HEK293 (cell line): Measurements from ENCODE around the gene INSYN1.

Experiments
- CTCF ChIA-PET: fragments of 350-600 bp; formaldehyde crosslinking; extraction: SDS; loops from one replicate; lab custom pipeline; 2021; ENCODE audit warnings: antibody characterized with exemption; lab: Yijun Ruan, JAX
- POLR2A ChIA-PET: fragments of 300-600 bp; formaldehyde crosslinking; extraction: SDS; loops from one replicate; lab custom pipeline; 2020; ENCODE audit warnings: antibody characterized with exemption, inconsistent platforms; lab: Yijun Ruan, JAX
- H3K27ac ChIP-seq: fragments of 200-500 bp; sonication (Bioruptor generic); 2 replicates; pipeline ENCODE4 v1.5.1; 2014; ENCODE audit warnings: low read depth, low read length, control low read depth, inconsistent platforms; ENCODE audit errors: extremely low read depth
- H3K36me3 ChIP-seq, 2 experiments: fragments of 200-500 bp in 1 of 2; sonication (Bioruptor generic) in 1 of 2; 1 replicate in 1 of 2; 2 replicates in 1 of 2; pipeline ENCODE4 v1.5.1; 2014 to 2017; ENCODE audit warnings: inconsistent platforms in 2 of 2, low read length in 2 of 2; ENCODE audit not compliant: control insufficient read depth in 2 of 2, insufficient read depth in 1 of 2
- H3K4me1 ChIP-seq: fragments of 200-500 bp; sonication (Bioruptor generic); 2 replicates; pipeline ENCODE4 v1.5.1; 2014; ENCODE audit warnings: mild to moderate bottlenecking, low read length, inconsistent platforms; ENCODE audit not compliant: control insufficient read depth, insufficient read depth
- H3K4me3 ChIP-seq: 2 replicates; pipeline ENCODE4 v1.5.1; 2011; ENCODE audit warnings: low read depth, mild to moderate bottlenecking, control low read depth, low read length, moderate library complexity
- H3K9me3 ChIP-seq: fragments of 200-500 bp; sonication (Bioruptor generic); 2 replicates; pipeline ENCODE4 v1.5.1; 2014; ENCODE audit warnings: low read depth, low read length, inconsistent platforms; ENCODE audit not compliant: control insufficient read depth, insufficient read depth
- AEBP2 ChIP-seq: fragments of 450-650 bp; formaldehyde crosslinking; IDR thresholded peaks from 2 replicates; pipeline ENCODE4 v1.5.1; 2016; ENCODE audit warnings: missing biosample characterization, missing genetic modification characterization, borderline replicate concordance
- MZF1 ChIP-seq: fragments of 450-650 bp; formaldehyde crosslinking; IDR thresholded peaks from 2 replicates; pipeline ENCODE4 v1.5.1; 2017; ENCODE audit warnings: missing biosample characterization, missing genetic modification characterization, borderline replicate concordance
- OVOL3 ChIP-seq: fragments of 450-650 bp; formaldehyde crosslinking; IDR thresholded peaks from 2 replicates; pipeline ENCODE4 v1.5.1; 2016; ENCODE audit warnings: missing biosample characterization, missing genetic modification characterization
- ZBTB8A ChIP-seq: fragments of 450-650 bp; formaldehyde crosslinking; IDR thresholded peaks from 2 replicates; pipeline ENCODE4 v1.5.1; 2016; ENCODE audit warnings: missing biosample characterization, missing genetic modification characterization
- ZNF132 ChIP-seq: fragments of 450-650 bp; formaldehyde crosslinking; IDR thresholded peaks from 2 replicates; pipeline ENCODE4 v1.5.1; 2017; ENCODE audit warnings: missing biosample characterization, missing genetic modification characterization, borderline replicate concordance
- ZNF19 ChIP-seq: fragments of 450-650 bp; formaldehyde crosslinking; IDR thresholded peaks from 2 replicates; pipeline ENCODE4; 2016; ENCODE audit warnings: missing biosample characterization, missing genetic modification characterization, low read depth
- ZNF248 ChIP-seq: fragments of 450-650 bp; formaldehyde crosslinking; IDR thresholded peaks from 2 replicates; pipeline ENCODE4 v1.5.1; 2017; ENCODE audit warnings: missing biosample characterization, missing genetic modification characterization
- ZNF274 ChIP-seq, 2 experiments: fragments of 200-500 bp in 1 of 2; fragments of 450-650 bp in 1 of 2; sonication (Bioruptor generic) in 1 of 2; formaldehyde crosslinking in 1 of 2; IDR thresholded peaks; 2 replicates each; pipeline versions ENCODE4 v1.5.1 to v1.6.1; 2014 to 2016; ENCODE audit warnings: borderline replicate concordance in 1 of 2, inconsistent platforms in 1 of 2, low read length in 1 of 2, missing biosample characterization in 1 of 2, missing genetic modification characterization in 1 of 2
- ZNF311 ChIP-seq: fragments of 450-650 bp; formaldehyde crosslinking; IDR thresholded peaks from 2 replicates; pipeline ENCODE4 v1.5.1; 2017; ENCODE audit warnings: missing biosample characterization, missing genetic modification characterization, borderline replicate concordance
- ZNF423 ChIP-seq: fragments of 450-650 bp; formaldehyde crosslinking; IDR thresholded peaks from 2 replicates; pipeline ENCODE4 v1.5.1; 2016; ENCODE audit warnings: missing biosample characterization, missing genetic modification characterization
- ZNF433 ChIP-seq: fragments of 450-650 bp; formaldehyde crosslinking; IDR thresholded peaks from 2 replicates; pipeline ENCODE4 v1.5.1; 2016; ENCODE audit warnings: missing biosample characterization, missing genetic modification characterization, low read depth
- ZNF48 ChIP-seq: fragments of 450-650 bp; formaldehyde crosslinking; IDR thresholded peaks from 2 replicates; pipeline ENCODE4 v1.5.1; 2016; ENCODE audit warnings: missing biosample characterization, missing genetic modification characterization
- ZNF514 ChIP-seq: fragments of 450-650 bp; formaldehyde crosslinking; IDR thresholded peaks from 2 replicates; pipeline ENCODE4 v1.5.1; 2016; ENCODE audit warnings: missing biosample characterization, missing genetic modification characterization
- ZNF621 ChIP-seq: fragments of 450-650 bp; formaldehyde crosslinking; IDR thresholded peaks from 2 replicates; pipeline ENCODE4 v1.5.1; 2017; ENCODE audit warnings: missing biosample characterization, missing genetic modification characterization
- ZXDB ChIP-seq: fragments of 450-650 bp; formaldehyde crosslinking; IDR thresholded peaks from 2 replicates; pipeline ENCODE4 v1.5.1; 2016; ENCODE audit warnings: missing biosample characterization, missing genetic modification characterization
- TF ChIP-seq, protein P1 (sequence below): fragments of 450-650 bp; formaldehyde crosslinking; conservative IDR thresholded peaks from 2 replicates; pipeline ENCODE4 v1.5.1; 2016; ENCODE audit warnings: low read depth, missing biosample characterization, missing genetic modification characterization
- TF ChIP-seq, protein P2 (sequence below): fragments of 450-650 bp; formaldehyde crosslinking; IDR thresholded peaks from 2 replicates; pipeline ENCODE4 v1.5.1; 2016; ENCODE audit warnings: missing biosample characterization, missing genetic modification characterization
- TF ChIP-seq, protein P3 (sequence below): fragments of 450-650 bp; formaldehyde crosslinking; IDR thresholded peaks from 2 replicates; pipeline ENCODE4 v1.5.1; 2016; ENCODE audit warnings: missing biosample characterization, missing genetic modification characterization, borderline replicate concordance
- TF ChIP-seq, protein P4 (sequence below): fragments of 450-650 bp; formaldehyde crosslinking; IDR thresholded peaks from 2 replicates; pipeline ENCODE4 v1.5.1; 2016; ENCODE audit warnings: missing biosample characterization, missing genetic modification characterization
- TF ChIP-seq, protein P5 (sequence below): fragments of 450-650 bp; IDR thresholded peaks from 2 replicates; pipeline ENCODE4 v1.5.1; 2018; ENCODE audit warnings: missing biosample characterization, mild to moderate bottlenecking, missing genetic modification characterization

Gene INSYN1

DNA sequence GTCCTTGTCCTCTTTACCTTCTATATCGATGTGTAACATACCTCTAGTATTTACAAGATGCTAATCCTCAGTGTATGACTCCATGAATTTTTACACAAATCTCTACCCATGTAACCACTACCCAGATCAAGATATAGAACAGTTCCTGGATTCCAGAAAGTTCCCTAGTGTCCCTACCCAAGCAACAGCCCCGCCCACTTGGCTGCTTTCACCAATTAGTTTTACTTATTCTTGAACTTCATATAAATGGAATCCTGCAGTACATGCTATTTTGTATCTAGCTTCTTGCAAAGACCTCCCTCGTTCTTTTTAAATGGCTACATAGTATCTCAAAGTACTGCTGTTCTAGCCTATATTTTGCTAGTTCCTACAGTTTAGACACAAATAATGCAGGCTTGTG, 35.9 kb downstream of the INSYN1 start (continued):
- TF ChIP-seq, protein P1, sequence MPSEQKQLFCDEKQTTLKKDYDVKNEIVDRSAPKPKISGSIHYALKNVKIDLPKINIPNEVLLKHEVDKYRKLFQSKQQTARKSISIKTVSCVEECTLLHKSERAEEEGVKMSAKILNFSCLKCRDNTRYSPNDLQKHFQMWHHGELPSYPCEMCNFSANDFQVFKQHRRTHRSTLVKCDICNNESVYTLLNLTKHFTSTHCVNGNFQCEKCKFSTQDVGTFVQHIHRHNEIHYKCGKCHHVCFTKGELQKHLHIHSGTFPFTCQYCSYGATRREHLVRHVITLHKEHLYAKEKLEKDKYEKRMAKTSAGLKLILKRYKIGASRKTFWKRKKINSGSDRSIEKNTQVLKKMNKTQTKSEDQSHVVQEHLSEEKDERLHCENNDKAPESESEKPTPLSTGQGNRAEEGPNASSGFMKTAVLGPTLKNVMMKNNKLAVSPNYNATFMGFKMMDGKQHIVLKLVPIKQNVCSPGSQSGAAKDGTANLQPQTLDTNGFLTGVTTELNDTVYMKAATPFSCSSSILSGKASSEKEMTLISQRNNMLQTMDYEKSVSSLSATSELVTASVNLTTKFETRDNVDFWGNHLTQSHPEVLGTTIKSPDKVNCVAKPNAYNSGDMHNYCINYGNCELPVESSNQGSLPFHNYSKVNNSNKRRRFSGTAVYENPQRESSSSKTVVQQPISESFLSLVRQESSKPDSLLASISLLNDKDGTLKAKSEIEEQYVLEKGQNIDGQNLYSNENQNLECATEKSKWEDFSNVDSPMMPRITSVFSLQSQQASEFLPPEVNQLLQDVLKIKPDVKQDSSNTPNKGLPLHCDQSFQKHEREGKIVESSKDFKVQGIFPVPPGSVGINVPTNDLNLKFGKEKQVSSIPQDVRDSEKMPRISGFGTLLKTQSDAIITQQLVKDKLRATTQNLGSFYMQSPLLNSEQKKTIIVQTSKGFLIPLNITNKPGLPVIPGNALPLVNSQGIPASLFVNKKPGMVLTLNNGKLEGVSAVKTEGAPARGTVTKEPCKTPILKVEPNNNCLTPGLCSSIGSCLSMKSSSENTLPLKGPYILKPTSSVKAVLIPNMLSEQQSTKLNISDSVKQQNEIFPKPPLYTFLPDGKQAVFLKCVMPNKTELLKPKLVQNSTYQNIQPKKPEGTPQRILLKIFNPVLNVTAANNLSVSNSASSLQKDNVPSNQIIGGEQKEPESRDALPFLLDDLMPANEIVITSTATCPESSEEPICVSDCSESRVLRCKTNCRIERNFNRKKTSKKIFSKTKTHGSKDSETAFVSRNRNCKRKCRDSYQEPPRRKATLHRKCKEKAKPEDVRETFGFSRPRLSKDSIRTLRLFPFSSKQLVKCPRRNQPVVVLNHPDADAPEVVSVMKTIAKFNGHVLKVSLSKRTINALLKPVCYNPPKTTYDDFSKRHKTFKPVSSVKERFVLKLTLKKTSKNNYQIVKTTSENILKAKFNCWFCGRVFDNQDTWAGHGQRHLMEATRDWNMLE (tag by site-specific recombination), result no peak
- TF ChIP-seq ZXDB (tag by site-specific recombination), result no peak
- TF ChIP-seq MZF1 (tag by site-specific recombination), result no peak
- no peak for TF ChIP-seq AEBP2 (tag by site-specific recombination)

- CTCF ChIA-PET, result interaction anchor here (1.0 to 3.1 kb wide), 9 partner anchors 11 to 191 kb away, joined by 3 to 27 read pairs (median 6); partner anchors contain the start of gene TBC1D21
- POLR2A ChIA-PET, result interaction anchor here (1.0 kb wide), 1 partner anchor 11 kb away, joined by 3 read pairs; no protein-coding TSS in a partner anchor
- Histone ChIP-seq H3K9me3 (no peaks in the 10 kb centered on the region), H3K27ac (no peak overlapping the region), H3K36me3 (peaks cover 10 to 30% of the 10 kb centered on the region in 2 experiments; a peak in 2 of 3 replicates), H3K4me3 (no peak overlapping the region), H3K4me1 (no peaks in the 10 kb centered on the region)
- no peak for TF ChIP-seq ZNF132 (tag by site-specific recombination)
- TF ChIP-seq, protein P2, sequence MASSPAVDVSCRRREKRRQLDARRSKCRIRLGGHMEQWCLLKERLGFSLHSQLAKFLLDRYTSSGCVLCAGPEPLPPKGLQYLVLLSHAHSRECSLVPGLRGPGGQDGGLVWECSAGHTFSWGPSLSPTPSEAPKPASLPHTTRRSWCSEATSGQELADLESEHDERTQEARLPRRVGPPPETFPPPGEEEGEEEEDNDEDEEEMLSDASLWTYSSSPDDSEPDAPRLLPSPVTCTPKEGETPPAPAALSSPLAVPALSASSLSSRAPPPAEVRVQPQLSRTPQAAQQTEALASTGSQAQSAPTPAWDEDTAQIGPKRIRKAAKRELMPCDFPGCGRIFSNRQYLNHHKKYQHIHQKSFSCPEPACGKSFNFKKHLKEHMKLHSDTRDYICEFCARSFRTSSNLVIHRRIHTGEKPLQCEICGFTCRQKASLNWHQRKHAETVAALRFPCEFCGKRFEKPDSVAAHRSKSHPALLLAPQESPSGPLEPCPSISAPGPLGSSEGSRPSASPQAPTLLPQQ (tag by site-specific recombination), result no peak
- TF ChIP-seq ZNF423, result no peak
- TF ChIP-seq, protein P3, sequence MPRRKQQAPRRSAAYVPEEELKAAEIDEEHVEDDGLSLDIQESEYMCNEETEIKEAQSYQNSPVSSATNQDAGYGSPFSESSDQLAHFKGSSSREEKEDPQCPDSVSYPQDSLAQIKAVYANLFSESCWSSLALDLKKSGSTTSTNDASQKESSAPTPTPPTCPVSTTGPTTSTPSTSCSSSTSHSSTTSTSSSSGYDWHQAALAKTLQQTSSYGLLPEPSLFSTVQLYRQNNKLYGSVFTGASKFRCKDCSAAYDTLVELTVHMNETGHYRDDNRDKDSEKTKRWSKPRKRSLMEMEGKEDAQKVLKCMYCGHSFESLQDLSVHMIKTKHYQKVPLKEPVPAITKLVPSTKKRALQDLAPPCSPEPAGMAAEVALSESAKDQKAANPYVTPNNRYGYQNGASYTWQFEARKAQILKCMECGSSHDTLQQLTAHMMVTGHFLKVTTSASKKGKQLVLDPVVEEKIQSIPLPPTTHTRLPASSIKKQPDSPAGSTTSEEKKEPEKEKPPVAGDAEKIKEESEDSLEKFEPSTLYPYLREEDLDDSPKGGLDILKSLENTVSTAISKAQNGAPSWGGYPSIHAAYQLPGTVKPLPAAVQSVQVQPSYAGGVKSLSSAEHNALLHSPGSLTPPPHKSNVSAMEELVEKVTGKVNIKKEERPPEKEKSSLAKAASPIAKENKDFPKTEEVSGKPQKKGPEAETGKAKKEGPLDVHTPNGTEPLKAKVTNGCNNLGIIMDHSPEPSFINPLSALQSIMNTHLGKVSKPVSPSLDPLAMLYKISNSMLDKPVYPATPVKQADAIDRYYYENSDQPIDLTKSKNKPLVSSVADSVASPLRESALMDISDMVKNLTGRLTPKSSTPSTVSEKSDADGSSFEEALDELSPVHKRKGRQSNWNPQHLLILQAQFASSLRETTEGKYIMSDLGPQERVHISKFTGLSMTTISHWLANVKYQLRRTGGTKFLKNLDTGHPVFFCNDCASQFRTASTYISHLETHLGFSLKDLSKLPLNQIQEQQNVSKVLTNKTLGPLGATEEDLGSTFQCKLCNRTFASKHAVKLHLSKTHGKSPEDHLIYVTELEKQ (tag by site-specific recombination), result no peak
- no peak for TF ChIP-seq ZNF433 (tag by site-specific recombination)
- no peak for TF ChIP-seq OVOL3
- TF ChIP-seq ZNF274 (IDR thresholded peaks at IDR 0.05; ENCODE audit: low read length), result no peak
- no peak for TF ChIP-seq ZNF274 (tag by site-specific recombination; IDR thresholded peaks at IDR 0.05; ENCODE audit: borderline replicate concordance)
- TF ChIP-seq, protein P4, sequence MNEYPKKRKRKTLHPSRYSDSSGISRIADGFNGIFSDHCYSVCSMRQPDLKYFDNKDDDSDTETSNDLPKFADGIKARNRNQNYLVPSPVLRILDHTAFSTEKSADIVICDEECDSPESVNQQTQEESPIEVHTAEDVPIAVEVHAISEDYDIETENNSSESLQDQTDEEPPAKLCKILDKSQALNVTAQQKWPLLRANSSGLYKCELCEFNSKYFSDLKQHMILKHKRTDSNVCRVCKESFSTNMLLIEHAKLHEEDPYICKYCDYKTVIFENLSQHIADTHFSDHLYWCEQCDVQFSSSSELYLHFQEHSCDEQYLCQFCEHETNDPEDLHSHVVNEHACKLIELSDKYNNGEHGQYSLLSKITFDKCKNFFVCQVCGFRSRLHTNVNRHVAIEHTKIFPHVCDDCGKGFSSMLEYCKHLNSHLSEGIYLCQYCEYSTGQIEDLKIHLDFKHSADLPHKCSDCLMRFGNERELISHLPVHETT (tag by site-specific recombination), result no peak
- TF ChIP-seq ZBTB8A (tag by site-specific recombination), result no peak
- no peak for TF ChIP-seq ZNF48 (tag by site-specific recombination)
- TF ChIP-seq ZNF621 (tag by site-specific recombination), result no peak
- TF ChIP-seq ZNF514 (tag by site-specific recombination), result no peak
- no peak for TF ChIP-seq ZNF19 (tag by site-specific recombination)
- no peak for TF ChIP-seq ZNF248 (tag by site-specific recombination)
- TF ChIP-seq ZNF311 (tag by site-specific recombination), result no peak
- TF ChIP-seq, protein P5, sequence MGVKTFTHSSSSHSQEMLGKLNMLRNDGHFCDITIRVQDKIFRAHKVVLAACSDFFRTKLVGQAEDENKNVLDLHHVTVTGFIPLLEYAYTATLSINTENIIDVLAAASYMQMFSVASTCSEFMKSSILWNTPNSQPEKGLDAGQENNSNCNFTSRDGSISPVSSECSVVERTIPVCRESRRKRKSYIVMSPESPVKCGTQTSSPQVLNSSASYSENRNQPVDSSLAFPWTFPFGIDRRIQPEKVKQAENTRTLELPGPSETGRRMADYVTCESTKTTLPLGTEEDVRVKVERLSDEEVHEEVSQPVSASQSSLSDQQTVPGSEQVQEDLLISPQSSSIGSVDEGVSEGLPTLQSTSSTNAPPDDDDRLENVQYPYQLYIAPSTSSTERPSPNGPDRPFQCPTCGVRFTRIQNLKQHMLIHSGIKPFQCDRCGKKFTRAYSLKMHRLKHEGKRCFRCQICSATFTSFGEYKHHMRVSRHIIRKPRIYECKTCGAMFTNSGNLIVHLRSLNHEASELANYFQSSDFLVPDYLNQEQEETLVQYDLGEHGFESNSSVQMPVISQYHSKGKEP (tag by site-specific recombination), result no peak
Measured at GRCh38 chr15:73716417-73716816, 36.7 kb downstream of the INSYN1 start.
